Right forelimb (tissue), 1 donor: ENCODE results near the gene BCAS4.

ENCODE experiments used
- DNase-seq: peaks from one replicate; pipeline ENCODE4 v3.0.0-alpha.2; 2018

The BCAS4 gene

DNA sequence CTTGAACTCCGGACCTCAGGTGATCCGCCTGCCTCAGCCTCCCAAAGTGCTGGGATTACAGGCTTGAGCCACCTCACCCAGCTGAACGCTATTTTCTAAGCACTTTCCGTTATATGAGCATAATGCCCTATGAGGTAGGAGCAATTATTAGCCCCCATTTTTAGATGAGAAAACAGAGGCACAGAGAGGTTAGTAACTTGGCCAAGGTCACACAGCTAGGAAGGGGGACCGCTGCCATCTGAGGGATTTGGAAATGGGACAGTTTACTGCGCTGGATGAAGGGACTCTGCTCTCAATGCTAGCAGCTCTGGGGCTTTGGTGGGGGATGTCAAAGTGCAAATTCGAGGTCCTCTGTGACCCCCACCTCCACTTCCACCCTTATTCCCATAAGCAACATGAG lies 62.5 kb downstream of the BCAS4 start:
- no peak for DNase-seq

DNA sequence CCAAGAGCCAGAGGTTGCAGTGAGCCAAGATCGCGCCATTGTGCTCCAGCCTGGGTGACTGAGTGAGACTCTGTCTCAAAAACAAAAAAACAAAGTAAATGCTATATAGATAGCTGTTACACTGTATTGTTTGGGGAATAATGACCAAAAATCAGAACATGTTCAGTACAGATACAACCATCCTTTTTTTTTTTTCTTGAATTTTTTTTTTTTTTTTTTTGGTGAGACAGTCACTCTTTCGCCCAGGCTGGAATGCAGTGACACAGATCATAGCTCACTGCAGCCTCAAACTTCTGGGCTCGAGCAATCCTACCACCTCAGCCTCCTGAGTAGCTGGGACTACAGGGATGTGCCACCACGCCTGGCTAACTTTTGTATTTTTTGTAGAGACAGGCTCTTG lies 63.7 kb downstream of the BCAS4 start:
- DNase-seq, result no peak

DNA sequence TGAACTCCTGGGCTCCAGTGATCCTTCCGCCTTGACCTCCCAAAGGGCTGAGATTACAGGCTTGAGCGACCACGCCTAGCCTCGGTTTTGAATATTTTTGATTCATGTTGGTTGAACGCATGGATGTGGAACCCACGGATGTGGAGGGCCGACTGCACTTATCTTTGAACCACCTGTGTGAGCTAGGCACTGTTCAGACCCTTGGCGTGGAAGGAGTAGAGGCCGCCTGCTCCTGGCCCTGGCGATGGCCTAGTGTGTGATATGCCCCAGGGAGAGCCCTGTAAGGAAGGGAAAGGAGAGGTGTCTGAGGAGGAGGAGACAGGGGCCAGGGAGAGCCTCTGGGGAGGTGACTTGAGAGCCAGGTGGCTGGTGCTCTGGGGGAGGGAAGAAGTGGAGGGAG lies 64.3 kb downstream of the BCAS4 start:
- no peak for DNase-seq

DNA sequence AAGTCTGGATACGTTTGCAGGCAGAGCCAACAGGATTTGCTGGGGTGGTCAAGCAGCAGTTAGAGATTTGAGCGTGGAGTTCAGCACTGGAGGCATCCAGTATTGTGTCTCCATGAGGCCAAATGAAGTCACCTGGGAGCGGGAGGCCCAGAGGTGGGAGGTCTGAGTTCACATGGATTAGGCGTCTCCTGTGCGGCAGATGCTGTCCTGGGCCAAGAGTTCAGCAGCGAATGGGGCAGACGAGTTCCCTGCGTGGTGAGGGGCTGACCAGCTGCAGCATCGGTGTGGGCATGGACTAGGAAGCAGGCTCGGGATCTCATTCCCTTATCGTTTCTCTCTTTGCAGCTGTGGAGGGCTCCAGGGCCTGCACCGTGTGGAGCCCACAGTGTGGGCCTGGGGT lies 66.2 kb downstream of the BCAS4 start:
- DNase-seq, result no peak

DNA sequence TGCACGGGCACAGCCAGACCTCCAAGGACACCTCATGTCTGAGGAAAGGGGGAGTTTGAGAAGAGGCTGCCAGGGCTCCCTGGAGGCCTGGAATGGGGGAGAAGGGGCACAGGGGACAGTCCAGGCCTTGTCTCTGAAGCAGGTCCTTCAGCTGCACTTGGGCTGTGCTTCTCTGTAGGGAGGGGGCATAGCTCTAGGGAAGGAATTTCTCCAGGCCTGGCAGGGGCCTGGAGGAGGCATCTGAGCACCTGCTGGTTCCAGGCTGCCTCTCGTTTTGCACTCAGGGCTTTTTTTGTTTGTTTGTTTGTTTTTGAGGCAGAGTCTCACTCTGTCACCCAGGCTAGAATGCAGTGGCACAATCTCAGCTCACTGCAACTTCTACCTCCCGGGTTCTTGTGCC lies 67.7 kb downstream of the BCAS4 start:
- DNase-seq, result no peak

DNA sequence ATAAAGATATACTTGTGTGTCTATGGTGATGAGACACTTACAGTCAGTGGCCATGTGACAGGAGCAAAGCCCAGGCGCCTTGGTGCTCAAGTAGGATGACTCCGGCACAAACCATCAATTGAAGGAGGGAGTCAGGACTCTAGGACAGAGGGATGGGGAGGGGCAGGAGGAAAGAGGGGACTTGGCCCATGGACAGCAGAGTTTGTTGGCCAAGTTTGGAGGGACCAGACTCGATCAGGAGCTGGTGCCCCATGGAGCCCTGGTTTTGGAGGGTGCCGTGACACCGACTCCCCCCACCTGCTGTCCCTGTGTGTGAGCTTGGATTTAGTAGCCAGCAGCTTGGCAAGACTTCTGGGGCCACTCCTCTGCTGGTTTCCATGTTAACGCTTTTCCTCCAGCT lies 70.3 kb downstream of the BCAS4 start:
- no peak for DNase-seq

DNA sequence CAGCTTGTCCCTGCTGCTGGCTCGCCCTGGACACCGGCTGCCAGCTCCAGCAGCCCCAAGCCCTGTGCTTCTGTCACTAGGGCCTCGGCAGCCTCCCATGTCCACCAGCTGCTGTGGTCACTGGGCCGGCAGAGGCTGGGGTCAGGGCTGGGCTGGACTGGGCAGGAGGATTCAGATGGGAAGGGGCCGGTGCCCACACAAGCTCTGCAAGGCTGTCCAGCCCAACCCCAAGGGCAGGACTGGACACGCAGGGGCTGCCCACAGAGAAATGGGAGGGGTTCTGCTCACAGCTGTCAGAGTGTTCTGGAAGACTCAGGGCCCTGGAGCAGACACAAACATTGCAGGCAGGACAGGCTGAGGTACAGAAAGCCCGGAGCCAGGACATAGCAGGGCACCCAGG lies 70.7 kb downstream of the BCAS4 start:
- DNase-seq, result no peak

DNA sequence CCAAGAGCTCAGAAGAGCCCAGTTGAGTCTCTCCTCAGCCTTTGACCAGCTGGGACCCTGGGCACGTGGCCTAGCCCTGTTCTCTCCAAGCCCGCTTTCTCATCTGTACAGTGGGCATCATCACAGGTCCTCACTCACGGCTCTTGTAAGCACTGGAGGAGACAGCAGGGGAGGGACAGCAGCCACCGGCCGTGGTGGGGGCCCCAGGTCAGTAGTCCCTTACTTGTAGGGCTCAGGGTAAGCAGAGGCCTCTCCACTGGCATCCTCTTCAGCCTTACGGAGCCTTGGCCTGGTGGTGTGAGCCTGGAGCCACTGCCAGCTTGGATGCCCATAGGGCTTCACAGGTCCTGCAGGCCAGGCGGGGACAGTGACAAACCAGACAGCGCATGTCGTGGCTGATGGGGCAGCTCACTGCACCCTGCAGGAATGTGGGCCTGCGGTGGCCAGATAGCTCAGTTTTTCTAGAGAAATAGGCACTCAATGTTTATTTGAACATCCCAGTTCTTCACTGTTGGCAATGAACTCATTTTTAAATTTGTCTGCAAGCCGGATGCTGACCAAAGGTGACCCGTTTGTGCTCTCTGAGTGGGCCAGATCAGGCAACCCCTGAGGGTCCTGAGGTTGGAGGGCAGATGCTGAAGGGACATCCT lies 71.3 kb downstream of the BCAS4 start:
- no peak for DNase-seq

DNA sequence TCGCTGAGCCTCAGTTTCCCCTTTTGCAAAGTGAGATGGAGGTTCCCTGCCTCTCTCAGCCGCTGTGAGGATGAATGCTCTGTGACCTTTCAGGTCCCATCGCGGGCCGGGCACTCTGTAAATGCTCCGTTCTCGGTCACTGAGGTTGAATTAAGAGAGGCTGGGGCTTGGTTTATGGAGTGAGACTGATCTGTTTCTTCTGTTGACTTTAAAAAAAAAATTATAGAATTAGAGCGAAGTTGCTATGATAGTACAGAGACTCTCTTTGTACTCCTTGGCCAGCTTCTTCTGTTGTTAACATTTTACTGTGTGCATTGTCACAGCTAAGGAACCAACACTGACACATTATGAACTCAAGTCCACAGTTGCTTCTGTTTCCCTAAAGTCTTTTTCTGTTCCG lies 72.0 kb downstream of the BCAS4 start:
- no peak for DNase-seq

DNA sequence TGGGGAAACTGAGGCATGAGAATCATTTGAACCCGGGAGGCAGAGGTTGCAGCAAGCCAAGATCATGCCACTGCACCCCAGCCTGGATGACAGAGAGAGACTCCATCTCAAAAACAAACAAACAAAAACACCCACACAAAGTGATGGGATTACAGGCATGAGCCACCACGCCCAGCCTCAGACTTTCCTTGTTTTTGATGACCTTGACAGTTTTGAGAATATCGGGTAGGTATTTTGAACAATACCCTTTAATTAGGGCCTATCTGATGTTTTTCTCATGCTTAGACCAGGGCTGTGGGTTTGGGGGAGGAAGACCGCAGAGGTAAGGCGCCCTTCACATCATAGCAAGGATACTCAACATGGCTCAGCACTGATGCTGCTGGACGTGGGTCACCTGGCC lies 72.9 kb downstream of the BCAS4 start:
- DNase-seq, result no peak

DNA sequence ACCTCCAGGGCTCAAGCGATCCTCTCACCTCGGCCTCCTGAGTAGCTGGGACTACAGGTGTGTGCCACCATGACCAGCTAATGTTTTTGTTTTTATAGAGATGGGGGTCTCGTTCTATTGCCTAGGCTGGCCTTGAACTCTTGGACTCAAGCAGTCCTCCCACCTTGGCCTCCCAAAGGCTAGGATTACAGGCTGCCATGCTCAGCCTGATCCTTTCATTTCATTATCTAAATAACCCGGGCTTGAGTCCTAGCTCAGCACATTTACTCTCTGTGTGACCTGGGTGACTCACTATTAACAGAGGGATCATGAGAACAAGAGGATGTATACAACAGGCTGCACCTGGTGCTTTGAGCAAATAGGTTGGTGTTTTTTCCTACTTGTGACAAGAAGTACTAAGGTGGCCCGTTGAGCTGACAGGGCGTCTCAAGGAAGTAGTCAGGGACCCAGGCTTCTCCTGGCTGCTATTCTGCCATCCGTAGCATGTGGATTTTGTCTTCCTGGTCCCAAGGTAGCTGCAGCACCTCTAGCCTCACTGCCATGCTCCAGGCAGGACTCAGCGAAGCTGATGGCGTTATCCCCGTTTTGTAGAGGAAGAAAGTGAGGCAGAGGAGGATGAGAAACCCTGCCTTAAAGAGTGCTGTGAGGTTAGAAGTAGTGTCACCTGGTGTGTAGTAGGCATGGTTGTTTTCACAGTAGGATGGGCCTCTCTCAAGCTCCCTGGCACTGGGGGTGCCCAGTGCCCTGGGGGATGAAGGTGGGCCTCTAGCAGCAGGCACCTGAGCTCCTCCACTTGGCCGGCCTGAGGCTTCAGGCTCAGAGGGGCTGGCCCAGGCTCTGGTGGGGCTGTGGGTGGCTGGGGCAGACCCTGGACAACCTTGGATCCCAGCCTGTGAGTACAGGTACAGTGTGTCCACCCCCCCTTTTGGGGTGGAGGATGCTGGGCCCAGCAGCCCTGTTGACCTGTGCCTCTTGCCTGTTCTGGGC lies 73.9 kb downstream of the BCAS4 start:
- DNase-seq, result no peak

DNA sequence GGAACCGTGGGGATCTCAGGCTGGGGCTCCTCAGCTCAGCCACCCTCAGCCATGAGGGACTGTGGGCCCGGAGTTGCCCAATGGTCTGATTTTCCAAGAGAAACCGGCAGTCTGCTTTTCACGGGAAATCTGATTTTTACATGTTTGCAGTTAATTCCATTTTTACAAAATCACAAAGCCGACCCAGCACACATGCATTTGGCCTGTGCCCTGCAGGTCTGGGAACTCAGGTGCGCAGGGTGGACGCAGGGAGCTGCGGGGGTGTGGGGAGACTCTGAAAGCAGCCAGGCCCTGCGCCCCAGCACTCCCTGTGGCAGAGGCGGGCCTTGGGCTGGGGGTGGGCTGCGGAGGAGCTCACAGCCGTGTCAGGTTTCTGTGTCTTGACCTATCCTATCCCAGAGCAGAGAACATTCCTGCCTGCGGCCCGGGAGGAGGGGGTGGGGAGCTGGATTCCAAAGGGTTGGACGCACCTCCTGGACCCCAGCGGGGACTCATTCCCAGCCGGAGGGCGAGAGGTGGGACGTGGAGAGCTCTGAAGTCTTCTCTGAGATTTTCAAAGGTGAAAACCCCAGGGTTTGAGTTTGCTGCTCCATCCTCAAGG lies 75.8 kb downstream of the BCAS4 start:
- peak; percentile 72 for DNase-seq

DNA sequence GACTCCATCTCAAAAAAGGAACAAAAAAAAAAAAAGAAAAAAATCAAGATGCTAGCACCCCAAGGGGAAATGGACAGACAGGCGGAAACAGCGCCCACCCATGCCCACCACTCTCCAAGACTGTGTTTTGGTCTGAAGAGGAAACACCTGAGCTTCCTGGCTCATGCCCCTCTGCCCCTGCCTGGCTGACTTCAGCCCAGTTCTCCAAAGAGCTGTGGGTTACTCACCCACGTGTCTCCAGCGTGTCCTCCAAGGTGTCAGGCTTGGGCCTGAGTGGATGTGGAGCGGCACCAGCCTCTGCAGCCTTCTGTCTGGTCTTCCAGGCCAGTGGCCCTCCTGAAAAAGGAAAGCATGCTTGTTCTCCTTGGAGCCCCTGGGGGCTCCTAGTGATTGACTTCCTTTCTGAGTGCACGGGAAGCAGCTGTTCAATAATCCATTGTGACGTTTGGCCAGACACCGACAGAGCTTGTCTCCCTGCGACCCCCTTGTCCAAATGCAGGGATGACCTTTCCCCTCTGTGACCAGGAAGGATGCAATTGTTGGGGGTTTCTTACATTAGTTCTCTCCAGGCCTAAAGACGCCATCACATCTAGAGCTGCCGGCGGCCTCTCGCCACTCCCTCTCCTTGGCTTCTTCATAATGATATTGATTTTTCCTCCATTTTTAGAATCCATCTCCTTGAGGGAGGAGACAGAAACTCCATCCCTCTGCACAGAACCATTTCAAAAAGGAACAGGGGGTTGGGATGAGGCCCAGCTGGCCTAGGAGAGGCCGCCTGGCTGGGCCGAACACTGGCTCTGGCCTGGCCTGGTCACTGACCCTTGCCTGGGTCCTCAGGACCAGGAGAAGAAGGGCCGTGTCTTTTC lies 77.9 kb downstream of the BCAS4 start:
- DNase-seq, result no peak

DNA sequence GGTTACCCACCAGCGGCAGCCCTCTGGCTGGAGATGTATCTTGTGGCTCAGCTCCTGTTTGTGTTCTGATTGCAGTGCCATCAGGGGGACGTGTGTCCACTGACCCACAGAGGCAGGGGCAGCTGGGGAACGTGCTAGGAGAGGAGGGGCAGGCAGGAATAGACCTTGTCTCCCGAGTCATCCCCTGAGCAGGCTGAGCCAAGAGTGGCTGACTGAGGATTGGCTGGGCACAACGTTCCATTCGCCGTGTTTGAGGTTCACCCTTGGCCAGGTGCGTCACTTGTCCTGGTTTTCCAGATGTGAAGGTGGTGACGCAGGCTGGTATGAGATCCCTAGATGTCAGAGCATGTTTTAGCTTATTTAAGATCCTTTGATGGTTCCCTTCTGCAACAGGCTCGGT lies 78.7 kb downstream of the BCAS4 start:
- DNase-seq, result no peak

DNA sequence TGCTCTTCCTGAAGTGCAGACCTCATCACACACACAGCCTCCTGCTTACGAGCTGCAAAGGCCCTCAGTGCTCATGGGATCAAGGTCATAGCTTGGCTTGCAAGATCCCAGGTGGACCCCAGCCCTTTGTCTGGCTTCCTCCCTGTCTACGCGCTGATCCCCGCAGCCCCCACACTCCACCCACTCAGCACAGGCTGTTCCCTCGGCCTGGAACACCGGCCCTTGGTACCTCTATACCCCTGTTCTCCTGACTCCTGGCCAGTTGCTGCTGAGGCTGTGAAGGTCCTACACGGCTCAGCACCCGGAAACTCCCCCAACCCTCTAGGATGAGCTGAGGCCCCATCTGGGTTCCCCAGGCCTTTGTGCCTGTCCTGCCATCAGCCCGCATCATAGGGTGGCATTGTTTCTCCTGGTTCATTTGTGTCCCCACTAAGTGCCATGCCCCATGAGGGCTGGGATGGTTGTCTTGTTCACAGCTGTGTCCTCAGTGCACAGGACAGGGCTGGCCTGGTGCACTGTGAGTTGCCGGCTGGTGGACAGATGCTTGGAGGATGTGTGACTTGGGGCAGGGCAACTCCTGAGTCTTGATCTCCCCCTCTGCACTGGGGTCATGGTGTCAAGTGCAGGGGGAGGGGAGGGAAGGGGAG lies 79.4 kb downstream of the BCAS4 start:
- no peak for DNase-seq

DNA sequence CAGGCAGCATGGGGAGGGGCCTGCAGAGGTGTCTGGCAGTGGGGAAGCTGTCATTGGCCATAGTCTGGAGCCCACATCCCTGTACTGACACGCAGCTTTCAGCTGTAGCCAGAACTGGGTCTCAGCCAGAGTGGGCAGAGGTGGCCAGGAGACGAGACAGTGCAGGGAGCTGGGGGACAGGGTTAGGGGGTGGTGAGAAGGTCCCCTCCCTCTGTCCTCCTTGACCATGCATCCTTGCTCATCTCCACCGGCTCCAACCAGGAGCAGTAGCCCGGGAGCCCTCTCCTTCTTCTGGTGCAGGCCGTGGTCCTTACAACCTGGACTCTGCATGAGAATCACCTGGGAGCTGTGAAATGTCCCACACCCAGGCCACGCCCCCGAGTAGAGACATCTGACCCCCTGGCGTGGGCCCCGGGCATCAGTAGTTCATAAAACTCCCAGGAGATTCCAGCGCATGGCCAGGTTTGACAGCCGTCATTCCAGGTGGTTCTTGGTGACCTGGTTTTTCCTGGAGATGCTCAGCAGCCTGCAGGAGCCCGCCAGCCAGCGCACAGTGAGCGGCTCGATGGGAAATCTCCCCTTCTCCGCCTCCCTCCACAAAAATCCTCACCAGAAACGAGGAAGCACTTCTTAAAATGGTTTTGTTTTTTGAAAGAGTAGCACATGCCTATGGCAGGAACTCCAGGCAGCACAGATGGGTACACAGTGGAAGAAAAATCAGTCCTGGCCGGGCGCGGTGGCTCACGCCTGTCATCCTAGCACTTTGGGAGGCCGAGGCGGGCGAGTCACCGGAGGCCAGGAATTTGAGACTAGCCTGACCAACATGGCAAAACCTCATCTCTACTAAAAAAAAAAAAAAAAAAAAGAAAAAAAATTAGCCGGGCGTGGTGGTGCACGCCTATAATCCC lies 80.2 kb downstream of the BCAS4 start:
- no peak for DNase-seq

DNA sequence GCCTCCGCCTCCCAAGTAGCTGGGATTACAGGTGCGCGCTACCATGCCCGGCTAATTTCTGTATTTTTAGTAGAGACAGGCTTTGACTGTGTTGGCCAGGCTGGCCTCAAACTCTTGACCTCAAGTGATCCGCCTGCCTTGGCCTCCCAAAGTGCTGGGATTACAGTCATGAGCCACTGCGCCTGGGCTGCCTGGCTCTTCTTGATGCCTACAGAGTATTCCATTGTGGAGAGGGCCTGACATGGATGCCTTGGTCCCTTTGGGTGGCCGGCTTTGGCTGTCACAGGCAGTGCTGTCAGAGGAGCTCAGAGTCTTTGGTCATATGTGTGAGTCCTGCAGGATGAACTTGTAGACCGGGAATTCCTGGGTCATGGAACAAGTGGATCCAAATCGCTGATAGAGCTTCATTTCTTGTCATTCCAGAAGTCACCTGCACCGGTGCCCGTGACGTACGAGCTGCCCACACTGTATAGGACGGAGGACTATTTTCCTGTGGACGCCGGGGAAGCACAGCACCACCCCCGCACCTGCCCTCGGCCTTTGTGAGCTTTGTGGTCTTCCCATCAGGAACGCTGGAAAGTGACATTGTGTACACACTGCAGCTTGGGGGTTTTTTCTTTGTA lies 81.3 kb downstream of the BCAS4 start:
- no peak for DNase-seq

DNA sequence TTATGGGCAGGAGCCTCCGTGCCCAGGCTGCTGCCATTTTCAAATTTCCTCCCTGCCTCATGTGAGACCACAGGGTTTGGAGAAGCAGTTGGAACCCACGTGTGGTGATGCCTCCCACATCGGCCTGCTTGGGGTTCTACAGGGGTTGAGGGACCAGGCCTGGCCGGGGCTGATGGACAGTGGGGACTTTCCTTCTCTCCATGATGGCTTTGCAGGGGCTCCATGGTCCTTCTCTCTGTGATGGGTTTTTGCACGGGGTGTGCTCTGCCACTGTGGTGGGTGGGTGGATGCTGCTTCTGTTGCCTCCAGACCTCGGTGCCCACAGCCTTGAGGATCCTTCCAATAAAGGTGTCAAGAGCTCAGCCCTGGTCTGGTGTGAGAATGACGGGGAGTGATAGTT lies 82.0 kb downstream of the BCAS4 start:
- no peak for DNase-seq

DNA sequence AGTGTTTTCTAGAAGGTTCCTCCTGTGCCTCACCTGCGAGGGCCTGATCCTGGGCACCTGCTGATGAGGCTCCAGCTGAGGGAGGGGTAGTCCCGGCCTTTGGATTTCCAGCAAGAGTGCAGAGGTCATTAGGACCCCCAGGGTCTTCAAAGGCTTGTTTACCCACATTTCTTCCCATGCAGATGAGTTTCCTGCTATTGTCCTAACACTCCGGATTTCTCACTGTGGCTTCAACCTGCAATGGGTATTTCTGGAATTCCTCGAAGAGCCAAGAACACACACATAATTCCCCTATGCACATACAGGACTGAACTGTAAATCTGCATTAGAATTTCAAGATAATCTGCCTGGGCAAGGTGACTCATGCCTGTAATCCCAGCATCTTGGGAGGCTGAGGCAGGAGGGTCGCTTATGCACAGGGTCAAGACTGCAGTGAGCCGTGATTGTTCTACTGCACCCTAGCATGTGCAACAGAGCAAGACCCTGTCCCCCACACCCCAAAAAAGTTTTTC lies 82.4 kb downstream of the BCAS4 start:
- DNase-seq, result no peak
